M059J (cell line): ENCODE results near the gene PIK3R6. TPM values are rescaled to one million over a fixed set of nuclear protein-coding genes. Genes with fewer than 3 reads are reported as not detected.

Experiments
- DNase-seq: peaks from one replicate; pipeline ENCODE4 v3.0.0-alpha.2; 2012; ENCODE audit warnings: low read depth
- total RNA-seq: library from RNA; depleted of rRNA; stranded (reverse); fragments of >200 nt; shearing (Covaris generic); gene quantifications from 2 replicates; pipeline ENCODE4 v1.2.3, GENCODE V29; 2014; rRNA removed

The PIK3R6 gene
- total RNA-seq, result not detected in 2 replicates

GRCh38 chr17:8867361-8867981 lies at the start of gene PIK3R6:
PIK3R6 (minus strand) TSS chr17:8867674; CDS start chr17:8849794, 17,880 bp downstream.
- no peak for DNase-seq

DNA sequence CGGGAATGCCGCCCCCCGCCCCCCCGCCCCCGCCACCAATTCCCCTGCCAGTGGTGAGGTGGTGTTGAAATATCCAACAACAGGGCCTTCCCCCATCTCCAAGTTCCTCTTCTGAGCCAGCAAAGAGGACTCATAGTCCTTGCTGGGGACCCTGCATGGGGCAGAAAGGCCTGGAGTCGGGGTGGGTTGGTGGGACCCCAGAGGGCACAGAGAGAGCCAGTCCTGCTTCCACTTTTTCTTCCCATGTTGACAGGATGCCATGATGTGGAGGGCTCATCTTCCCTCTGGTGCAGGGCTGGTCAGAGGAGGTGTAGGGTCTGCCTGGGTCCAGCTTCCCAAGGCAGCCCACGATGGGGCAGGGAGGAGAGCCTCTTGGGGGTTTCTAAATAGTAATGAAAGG lies 49.0 kb upstream of the PIK3R6 start:
- DNase-seq, result no peak

DNA sequence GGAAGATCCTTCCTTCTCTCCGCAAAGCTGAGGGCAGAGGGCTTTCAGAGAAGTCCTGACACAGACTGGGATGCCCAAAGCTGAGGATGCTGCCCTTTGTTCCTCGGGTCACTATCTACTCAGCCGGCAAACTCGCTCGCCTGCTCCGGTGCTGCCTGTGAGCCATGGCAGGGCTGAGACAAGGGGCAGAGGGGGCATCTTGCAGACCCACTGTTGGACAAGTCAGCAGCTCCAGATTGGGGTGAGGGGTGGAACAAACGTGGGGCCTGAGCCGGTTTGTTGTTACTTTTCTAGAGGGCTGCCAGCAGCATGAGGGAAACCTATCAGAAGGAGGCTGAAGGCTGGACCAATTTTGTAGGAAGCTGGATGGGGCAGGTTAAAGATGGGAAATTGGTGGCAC lies 47.1 kb upstream of the PIK3R6 start:
- no peak for DNase-seq

- no peak for DNase-seq
Observed at GRCh38 chr17:8913879-8914278, 46.4 kb upstream of the PIK3R6 start.

DNA sequence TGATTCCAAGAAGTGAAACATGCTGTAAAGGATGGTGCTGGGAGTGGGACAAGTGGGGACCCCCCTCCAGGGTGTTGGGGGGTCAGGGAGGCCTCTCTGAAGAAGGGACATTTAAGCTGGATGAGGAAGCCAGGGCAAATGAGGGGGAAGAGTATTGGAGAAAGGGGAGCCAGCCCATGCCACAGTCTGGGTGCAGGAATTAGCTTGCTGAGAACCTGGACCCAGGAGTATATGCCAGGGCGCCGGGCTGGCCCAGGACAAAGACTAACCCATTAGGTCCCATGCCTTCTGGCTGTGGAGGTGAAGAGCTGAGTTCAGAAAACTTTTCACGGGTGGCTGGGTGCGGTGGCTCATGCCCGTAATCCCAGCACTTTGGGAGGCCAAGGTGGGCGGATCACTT lies 45.6 kb upstream of the PIK3R6 start:
- DNase-seq, result no peak

DNA sequence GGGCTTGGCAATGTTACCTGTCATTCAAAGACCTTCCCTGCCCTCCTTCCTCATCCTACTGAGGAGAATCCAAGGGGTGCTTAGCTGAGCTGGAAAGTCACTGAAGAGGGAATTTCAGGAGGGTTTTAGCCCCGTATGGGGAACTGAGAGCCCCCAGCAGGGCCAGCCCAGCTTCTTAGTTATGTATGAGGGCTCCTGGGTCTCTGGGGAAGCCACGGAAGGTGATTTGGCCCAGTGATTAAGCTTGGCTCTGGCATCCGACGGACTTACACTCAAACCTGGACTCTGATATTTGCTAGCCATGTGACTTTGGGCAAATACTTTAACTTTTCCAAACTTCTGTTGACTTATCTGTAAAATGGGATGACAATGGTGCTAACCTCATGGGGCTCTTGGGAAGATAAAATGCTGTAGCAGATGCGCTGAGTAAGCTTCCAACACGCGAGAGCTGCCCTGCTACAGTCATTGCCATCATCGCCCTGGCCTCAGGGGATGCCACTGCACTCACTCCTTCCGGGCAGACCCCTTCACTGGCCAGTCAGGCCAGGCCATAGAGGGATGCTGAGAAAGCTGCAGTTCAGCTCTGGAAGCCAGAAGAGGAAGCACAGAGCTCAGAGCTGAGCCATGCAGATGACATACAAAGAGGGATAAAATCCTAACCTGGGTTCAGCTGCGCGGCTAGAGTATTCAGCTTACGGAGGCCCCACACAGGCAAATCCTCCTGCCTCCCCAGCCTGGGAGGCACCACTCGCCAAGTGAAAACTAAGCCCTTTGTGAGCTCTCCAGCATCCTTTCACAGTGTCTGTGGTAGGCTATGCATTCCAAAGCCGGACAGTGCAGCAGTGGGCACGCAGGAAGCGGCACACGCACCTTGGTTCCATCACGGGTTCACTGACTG lies 44.9 kb upstream of the PIK3R6 start:
- no peak for DNase-seq

GRCh38 chr17:8910969-8911604 lies 43.6 kb upstream of the PIK3R6 start:
- no peak for DNase-seq

DNA sequence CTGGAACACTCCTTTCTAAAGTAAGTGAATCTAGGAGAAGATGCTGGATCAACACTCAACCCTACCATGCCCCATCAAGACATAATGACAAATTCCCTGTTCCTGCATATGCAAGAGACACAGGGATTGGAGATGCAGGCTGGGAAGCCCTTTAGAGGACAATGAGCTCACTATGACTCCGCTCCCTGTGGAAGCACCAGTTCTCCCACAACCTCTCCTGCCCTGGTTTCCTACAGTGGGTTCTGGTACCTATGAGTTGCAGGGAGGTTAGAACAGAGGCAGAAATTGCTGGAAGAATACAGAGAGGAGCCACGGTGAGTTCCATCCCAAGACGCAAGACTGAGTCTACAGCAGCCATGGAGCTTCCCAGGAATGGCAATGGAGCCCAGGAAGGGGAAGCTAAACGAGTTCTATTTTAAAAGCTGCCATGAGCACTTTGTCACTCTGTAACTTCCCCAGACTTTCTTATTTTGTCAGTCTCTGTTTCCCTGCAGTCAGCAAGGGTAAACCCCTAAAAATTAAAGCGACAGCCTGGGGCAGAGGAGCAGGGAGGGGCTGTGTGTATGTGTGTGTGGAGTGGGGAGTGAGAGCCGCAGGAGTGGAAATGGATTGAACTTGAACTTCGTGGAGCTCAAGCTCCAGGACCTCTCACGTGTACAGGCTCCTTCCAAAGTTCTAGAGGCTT lies 42.3 kb upstream of the PIK3R6 start:
- no peak for DNase-seq

DNA sequence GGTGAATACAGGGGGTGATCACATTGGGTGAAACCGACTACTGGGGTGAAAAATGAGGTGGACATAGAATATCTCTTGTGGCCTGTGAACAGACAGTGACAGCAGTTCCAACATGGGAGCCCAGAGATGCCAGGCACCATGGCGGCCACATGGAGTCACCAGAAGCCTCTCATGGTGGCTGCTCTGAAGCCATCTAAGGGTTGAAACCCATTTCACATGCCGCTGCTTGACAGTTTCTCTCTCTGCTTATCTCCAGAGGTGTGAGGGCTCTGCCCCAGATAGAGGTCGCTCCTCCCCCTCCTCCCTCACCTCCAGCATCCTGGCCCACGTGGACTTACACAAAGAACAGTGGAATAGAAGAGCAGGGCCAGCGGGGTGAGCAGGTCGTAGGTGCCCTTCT lies 37.9 kb upstream of the PIK3R6 start:
- no peak for DNase-seq

DNA sequence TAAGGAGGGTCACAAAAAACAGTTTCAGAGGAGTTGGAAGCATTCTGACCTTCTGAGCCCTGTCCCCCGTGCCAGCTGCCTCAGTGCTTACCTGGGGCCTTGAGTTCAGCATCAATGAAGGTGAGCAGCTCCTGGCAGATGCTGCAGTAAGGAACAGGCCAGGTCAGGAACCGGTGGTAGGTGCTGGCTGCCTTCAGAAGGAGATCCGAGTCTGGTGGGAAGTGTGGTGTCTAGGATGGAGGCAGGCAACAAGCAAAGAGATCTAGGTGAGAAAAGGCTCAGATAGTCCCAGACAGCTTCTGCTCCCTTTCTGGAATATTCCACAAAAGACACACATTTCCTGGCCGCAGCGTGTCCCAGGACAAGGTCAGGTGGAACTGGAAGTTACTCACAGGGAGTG lies 37.2 kb upstream of the PIK3R6 start:
- no peak for DNase-seq

DNA sequence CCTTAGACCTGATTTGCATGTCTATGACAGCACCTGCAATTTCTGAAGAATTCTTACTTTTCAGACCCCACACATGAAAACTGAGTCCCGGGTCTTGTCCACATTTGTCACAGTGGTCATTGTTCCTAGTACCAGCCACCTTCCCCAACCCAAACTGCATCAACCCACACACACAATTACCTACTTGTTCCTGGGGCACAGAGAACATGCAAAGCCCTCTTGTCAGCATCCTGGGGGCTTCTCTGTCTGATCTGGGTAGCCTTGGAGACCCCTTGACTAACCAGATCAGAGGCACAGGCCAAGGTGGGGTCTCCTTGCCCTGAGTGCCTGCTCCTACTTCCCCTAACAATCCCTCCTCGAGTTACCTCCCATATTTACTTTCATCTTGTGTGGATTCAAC lies 36.7 kb upstream of the PIK3R6 start:
- DNase-seq, result no peak

- no peak for DNase-seq
Observed at GRCh38 chr17:8900626-8901585, 33.4 kb upstream of the PIK3R6 start.

GRCh38 chr17:8900207-8900606 lies 32.7 kb upstream of the PIK3R6 start:
- no peak for DNase-seq

- no peak for DNase-seq
Observed at GRCh38 chr17:8898636-8899035, 31.2 kb upstream of the PIK3R6 start.

DNA sequence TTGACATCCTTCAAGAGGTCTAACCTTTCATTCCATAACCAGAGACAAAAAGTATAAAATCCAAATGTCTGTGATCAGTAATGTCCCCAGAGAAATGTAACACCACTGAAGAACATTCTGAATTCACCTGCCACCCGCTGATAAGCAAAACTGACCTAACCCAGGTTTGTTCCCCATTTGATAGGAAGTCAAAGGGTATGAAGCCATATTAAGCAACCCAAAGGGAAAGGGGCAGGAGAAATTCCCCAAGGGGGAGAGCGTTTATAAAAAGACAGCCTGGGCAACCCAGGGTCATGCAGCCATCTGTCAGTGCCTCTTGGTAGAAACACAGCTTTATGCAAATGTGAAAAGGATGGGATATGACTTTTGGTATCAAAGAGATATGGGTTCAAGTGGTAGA lies 30.7 kb upstream of the PIK3R6 start:
- DNase-seq, result no peak

- no peak for DNase-seq
Observed at GRCh38 chr17:8896641-8897635, 29.5 kb upstream of the PIK3R6 start.

- DNase-seq, result no peak
Observed at GRCh38 chr17:8896087-8896486, 28.6 kb upstream of the PIK3R6 start.

DNA sequence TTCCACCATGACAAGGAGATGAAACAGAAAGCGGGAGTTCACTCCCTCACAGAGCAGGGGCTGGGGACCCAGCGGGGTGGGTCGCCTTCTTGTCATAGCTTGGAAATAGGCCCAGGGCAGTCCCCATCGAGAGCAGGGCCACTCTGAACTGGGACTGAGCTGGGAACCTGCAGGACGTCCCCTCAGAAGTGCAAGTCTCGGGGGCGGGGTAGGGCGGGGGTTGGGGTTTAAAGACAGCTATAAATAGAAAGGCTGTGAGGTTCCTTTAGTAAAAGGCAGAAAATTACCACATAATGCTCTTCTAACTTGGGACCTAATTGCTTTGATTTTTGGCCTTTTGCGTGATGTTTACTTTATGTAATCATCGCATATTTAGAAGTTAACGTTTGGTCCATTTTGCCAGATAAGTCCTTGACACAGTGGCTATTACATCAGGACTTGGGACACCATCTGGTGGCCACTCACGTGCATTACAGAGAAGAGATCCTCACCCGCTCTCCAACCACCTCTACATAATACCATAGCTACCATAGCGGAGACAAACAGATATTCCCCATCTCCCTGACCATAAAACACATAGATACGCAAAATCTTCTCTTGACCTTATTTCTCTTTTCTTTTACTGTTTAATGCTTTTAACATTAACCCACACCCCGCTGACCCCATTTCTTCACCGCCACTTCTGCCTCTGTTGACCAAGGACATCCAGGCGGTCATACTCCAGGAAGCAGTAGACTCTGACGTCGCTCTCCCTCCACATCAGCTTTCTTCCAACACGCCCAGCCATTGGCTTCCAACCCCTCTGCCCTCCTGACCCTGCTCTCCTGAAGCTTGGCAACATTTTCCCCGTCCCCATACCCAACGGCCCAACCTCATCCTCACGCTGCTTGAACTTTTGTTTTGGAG lies 27.5 kb upstream of the PIK3R6 start:
- DNase-seq, result peak; percentile 53

GRCh38 chr17:8894202-8894671 lies 26.8 kb upstream of the PIK3R6 start:
- no peak for DNase-seq
